NK-92 treated with Interleukin-12 subunit alpha and Interleukin-12 subunit beta, amount 100 ng/mL, for 24 hours (cell line): Measurements from ENCODE around the gene SATL1.
"Not testable (repeated sequence)": the region's sequence is repeated elsewhere in the genome, so short reads cannot be mapped to it uniquely, and the experiment has no call there.

Experiments used
- DNase-seq: peaks from one replicate; lab custom pipeline; 2025; lab: John Stamatoyannopoulos, UW

SATL1 gene

GRCh38 chrX:85108165-85108564, 135.4 kb downstream of the SATL1 start:
- no peak for DNase-seq

GRCh38 chrX:85107407-85107806, 136.2 kb downstream of the SATL1 start:
- DNase-seq = no peak

- DNase-seq = no peak
These were observed 154.2 kb downstream of the SATL1 start for GRCh38 chrX:85089321-85089840.

- no peak for DNase-seq
These were observed 158.7 kb downstream of the SATL1 start for GRCh38 chrX:85084770-85085393.

GRCh38 chrX:85077247-85077646, 166.3 kb downstream of the SATL1 start:
- not testable (repeated sequence) for DNase-seq

- DNase-seq = no peak
These were observed 177.9 kb downstream of the SATL1 start for GRCh38 chrX:85065512-85066198.

- DNase-seq = no peak
These were observed 190.8 kb downstream of the SATL1 start for GRCh38 chrX:85052636-85053343.

- no peak for DNase-seq
These were observed 191.4 kb downstream of the SATL1 start for GRCh38 chrX:85052205-85052604.

- no peak for DNase-seq
These were observed 192.0 kb downstream of the SATL1 start for GRCh38 chrX:85051627-85052026.
